Raji (cell line): ENCODE results near the gene NDUFA7.

Experiments
- POLR2A ChIP-seq: IDR thresholded peaks from 2 replicates; pipeline ENCODE4 v1.6.1; 2011; ENCODE audit warnings: low read depth, low read length, control low read depth; ENCODE audit not compliant: insufficient read depth

The NDUFA7 gene

GRCh38 chr19:8352134-8352827 lies 31.1 kb upstream of the NDUFA7 start:
- no peak for TF ChIP-seq POLR2A

- no peak for TF ChIP-seq POLR2A
Measured at GRCh38 chr19:8343483-8343844, 22.3 kb upstream of the NDUFA7 start.

DNA sequence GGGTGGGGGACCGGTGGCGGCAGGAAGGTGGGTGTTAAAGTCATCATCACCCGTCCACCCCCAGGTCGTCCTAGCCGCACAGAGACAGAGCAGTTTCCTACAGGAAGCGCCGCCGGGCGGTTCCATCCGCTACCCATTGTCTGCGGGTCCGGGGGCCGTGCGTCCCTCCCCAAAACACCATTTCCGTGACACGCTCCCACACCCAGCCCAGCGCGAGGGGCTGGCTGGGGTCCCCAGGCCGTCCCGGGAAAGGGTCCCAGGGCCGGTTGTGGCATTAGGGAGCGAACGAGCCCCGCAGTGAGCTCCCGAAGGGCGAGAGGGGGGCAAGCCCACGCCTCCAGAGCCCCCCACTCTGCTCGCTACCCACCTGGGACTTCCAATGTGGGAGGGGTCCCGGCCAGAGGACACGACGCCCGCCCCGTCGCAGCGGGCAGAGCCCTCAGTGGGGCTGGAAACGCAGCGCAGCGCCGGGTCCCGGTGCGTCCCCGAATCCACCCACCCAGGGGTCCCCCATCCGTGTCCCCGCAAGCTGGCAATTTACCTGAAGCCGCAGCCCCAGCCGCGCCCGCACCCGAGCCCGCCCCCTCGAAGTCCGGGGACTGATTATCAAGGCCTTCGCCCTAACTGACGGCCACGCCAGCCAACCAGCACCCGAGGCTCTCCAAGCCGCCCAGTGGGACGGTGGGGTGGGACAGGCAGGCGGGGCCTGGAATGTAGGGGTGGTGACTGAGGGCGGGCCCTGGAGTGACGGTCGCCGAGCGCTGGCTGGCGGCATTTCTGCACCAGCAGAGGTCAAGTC lies 21.7 kb upstream of the NDUFA7 start, which contains the start of gene KANK3:
Gene KANK3 (minus strand): TSS at position 579 of the 799 bp plus-strand sequence. CDS start 5,434 bp downstream, outside the sequence.
- no peak for TF ChIP-seq POLR2A

DNA sequence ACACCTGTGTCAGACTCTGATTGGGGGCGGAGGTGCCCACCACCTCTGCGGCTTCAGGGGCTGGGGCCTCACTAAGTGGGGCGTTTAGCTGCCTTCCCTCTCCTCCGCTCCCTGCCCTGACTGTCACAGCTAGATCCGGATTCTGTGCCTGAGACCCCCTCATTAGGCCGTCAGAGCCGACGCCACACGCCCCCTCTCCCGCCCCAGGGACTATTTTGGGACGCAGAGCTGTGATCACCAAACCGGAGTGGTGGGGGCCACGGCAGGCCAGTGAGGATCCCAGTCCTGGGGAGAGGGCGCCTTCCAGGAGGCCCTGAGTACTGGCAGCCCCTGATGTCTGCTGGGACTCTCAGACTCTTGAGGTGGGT lies 21.1 kb upstream of the NDUFA7 start:
- TF ChIP-seq POLR2A, result no peak

GRCh38 chr19:8340341-8341096 lies 19.3 kb upstream of the NDUFA7 start:
- no peak for TF ChIP-seq POLR2A

DNA sequence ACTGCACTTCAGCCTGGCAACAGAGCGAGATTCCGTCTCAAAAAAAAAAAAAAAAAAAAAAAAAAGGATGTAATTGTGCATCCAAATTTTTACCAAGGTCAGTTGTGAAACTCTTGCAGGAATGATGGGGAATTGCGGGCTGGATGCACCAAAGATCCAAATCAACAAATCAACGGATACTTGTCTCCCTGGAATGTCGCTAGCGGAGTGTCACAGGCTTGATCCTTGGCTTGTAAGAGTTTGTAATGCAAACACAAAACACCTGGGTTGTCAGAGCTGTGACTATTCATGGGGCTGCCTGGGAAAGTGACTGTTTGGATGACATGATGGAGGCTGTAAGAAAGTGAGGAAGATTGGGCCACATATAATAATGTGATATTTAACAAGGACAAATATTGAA lies 17.7 kb upstream of the NDUFA7 start:
- no peak for TF ChIP-seq POLR2A

DNA sequence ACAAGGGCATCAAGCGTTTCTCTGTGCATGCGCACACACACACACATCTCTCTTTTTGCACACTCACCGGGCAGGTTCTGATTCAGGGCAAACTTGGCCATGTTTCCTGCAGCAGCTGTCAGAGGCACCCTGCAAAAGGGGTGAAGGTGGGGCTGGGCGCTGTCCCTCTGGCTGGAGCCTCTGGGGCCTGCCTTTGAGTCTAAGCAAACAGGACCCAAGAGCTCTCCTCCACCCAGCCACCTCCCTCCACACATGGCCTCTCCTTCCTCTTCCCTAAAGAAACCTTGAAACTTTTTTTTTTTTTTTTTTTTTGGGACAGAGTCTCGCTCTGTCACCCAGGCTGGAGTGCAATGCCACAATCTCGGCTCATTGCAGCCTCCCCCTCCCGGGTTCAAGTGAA lies 16.6 kb upstream of the NDUFA7 start:
- TF ChIP-seq POLR2A, result no peak

DNA sequence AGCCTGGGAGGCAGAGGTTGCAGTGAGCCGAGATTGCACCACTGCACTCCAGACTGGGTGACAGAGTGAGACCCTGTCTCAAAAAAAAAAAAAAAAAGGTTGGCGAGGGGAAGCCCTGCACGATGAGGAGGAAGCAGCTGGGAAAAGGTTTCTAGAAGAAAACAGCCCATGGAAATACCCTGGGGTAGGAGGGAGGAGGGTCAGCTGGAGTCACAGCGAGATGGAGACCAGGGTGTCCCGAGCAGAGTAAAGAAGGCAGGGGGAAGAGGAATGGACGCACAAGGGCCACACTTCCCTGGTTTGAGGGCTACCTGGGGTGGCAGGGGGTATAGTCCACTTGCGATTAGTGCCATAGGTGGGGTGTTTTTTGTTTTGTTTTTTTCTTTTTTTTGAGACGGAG lies 15.5 kb upstream of the NDUFA7 start:
- TF ChIP-seq POLR2A, result no peak

- no peak for TF ChIP-seq POLR2A
Measured at GRCh38 chr19:8336072-8336569, 14.9 kb upstream of the NDUFA7 start.

GRCh38 chr19:8335343-8336071 lies 14.3 kb upstream of the NDUFA7 start:
- no peak for TF ChIP-seq POLR2A

GRCh38 chr19:8334458-8335342 lies 13.5 kb upstream of the NDUFA7 start:
- no peak for TF ChIP-seq POLR2A

GRCh38 chr19:8333767-8334457 lies 12.7 kb upstream of the NDUFA7 start:
- TF ChIP-seq POLR2A, result no peak

- no peak for TF ChIP-seq POLR2A
Measured at GRCh38 chr19:8332976-8333766, 12.0 kb upstream of the NDUFA7 start.

DNA sequence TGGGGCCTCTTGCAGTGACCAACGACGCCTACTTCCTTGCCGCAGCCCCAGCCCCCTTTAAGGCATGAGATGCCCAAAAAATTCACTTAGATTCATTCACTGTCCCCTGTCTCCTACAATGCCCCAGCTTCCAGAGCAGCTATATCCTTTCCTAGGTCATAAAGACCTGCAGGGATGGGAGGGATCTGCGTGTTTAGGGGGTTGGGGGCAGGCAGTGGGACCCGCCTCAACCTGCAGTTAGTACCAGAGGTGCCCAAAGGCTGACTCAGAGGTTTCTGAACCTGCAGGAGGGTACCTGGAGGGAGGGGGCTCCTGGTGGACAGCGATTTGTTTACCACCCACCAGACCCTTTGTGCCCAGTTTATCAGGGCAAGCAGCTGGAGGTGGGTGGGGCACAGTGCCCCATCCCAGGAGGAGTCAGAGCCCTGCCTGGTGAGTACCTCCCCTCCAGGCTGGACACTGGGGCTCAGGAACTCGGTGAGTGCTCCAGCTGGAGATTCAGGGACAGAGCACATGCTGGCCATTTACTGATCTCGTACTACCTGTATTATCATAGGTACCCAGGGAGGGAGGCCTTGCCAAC lies 10.2 kb upstream of the NDUFA7 start:
- no peak for TF ChIP-seq POLR2A
